ENCODE data around the gene ARRDC3.
A peak's percentile ranks its signal among the peaks of the same experiment; 100 is the strongest.
"Not testable (repeated sequence)": the region's sequence is repeated elsewhere in the genome, so short reads cannot be mapped to it uniquely, and the experiment has no call there.

The ARRDC3 gene

GRCh38 chr5:91357012-91357634 is 26.0 kb downstream of the ARRDC3 start:
- no peak for DNase-seq

GRCh38 chr5:91354867-91355266 is 28.2 kb downstream of the ARRDC3 start:
- not testable (repeated sequence) for DNase-seq

GRCh38 chr5:91352831-91353695 is 30.1 kb downstream of the ARRDC3 start:
- DNase-seq = no peak

GRCh38 chr5:91345461-91345860 is 37.7 kb downstream of the ARRDC3 start:
- no peak for DNase-seq

- not testable (repeated sequence) for DNase-seq
Measured at GRCh38 chr5:91344661-91345200, 38.4 kb downstream of the ARRDC3 start.

- DNase-seq = no peak
Measured at GRCh38 chr5:91343916-91344315, 39.2 kb downstream of the ARRDC3 start.

- DNase-seq = not testable (repeated sequence)
Measured at GRCh38 chr5:91342931-91343330, 40.2 kb downstream of the ARRDC3 start.

- no peak for DNase-seq
Measured at GRCh38 chr5:91341154-91341553, 42.0 kb downstream of the ARRDC3 start.

GRCh38 chr5:91340532-91340931 is 42.6 kb downstream of the ARRDC3 start:
- DNase-seq = no peak

- DNase-seq = no peak
Measured at GRCh38 chr5:91339063-91339705, 43.9 kb downstream of the ARRDC3 start.

- no peak for DNase-seq
Measured at GRCh38 chr5:91332267-91333045, 50.7 kb downstream of the ARRDC3 start.

GRCh38 chr5:91331705-91332104 is 51.4 kb downstream of the ARRDC3 start:
- no peak for DNase-seq

- DNase-seq = no peak
Measured at GRCh38 chr5:91329283-91329682, 53.8 kb downstream of the ARRDC3 start.

GRCh38 chr5:91328743-91329142 is 54.4 kb downstream of the ARRDC3 start:
- no peak for DNase-seq

GRCh38 chr5:91322981-91323380 is 60.1 kb downstream of the ARRDC3 start:
- not testable (repeated sequence) for DNase-seq

- no peak for DNase-seq
Measured at GRCh38 chr5:91319667-91320066, 63.5 kb downstream of the ARRDC3 start.

GRCh38 chr5:91318724-91319123 is 64.4 kb downstream of the ARRDC3 start:
- DNase-seq = peak; percentile 42 to 49

All from activated CD4-positive, alpha-beta T cell treated with anti-CD3 and anti-CD28 coated beads for 4 hours (primary cell).